Muscle of leg (tissue), 11 donors: Measurements from ENCODE around the gene ZFYVE21. TPM values are rescaled to one million over a fixed set of nuclear protein-coding genes. Genes with fewer than 3 reads are reported as not detected.

ENCODE experiments used
- DNase-seq: peaks from one replicate; pipeline ENCODE4 v3.0.0; 2013
- H3K27ac ChIP-seq: one replicate; pipeline ENCODE4 v1.5.1; 2013; ENCODE audit warnings: mild to moderate bottlenecking, low read length, control low read depth
- H3K27me3 ChIP-seq: one replicate; pipeline ENCODE4 v1.6.1; 2013; ENCODE audit warnings: low read length; ENCODE audit not compliant: control insufficient read depth, insufficient read depth
- H3K36me3 ChIP-seq: one replicate; pipeline ENCODE4 v1.6.1; 2013; ENCODE audit warnings: low read length; ENCODE audit not compliant: control insufficient read depth, insufficient read depth
- H3K4me1 ChIP-seq: one replicate; pipeline ENCODE4 v1.6.1; 2013; ENCODE audit warnings: low read length; ENCODE audit not compliant: control insufficient read depth, insufficient read depth
- H3K4me3 ChIP-seq: one replicate; pipeline ENCODE4 v1.5.1; 2013; ENCODE audit warnings: low read length, control low read depth
- H3K9me3 ChIP-seq: replicated peaks from 2 replicates; pipeline ENCODE4 v1.6.1; 2013; ENCODE audit warnings: low read depth, low read length; ENCODE audit not compliant: control insufficient read depth
- WGBS: methylation state at CpG from one replicate; pipeline ENCODE4 v1.1.5; 2013; ENCODE audit warnings: missing lambda C conversion rate; ENCODE audit not compliant: insufficient coverage; 5-methylcytosine and 5-hydroxymethylcytosine counted together
- polyA plus RNA-seq, 8 donors: library from polyadenylated mRNA; unstranded; fragments of 120-200 nt; gene quantifications; one replicate each; pipeline versions ENCODE4 v1.2.1 to v1.2.3, GENCODE V29; 2013; ENCODE audit warnings: inconsistent platforms in 1 of 8, low replicate concordance in 1 of 8; ENCODE audit not compliant: insufficient read length in 8 of 8, insufficient read depth in 1 of 8
- total RNA-seq: library from RNA; stranded (reverse); fragments of 120-200 nt; gene quantifications from one replicate; pipeline ENCODE4 v1.2.4, GENCODE V29; 2013

Gene ZFYVE21
- total and polyA plus RNA-seq, 9 donors: 33.6 to 46.4 (median 41.3) TPM

GRCh38 chr14:103744621-103745395 is 29.2 kb downstream of the ZFYVE21 start:
- H3K4me3 ChIP-seq: no peak overlapping the region
- H3K27me3 ChIP-seq: no peaks in the 10 kb centered on the region
- peaks cover 15% of the 10 kb centered on the region for H3K36me3 ChIP-seq
- peaks cover 3% of the 10 kb centered on the region for H3K4me1 ChIP-seq
- no peak for DNase-seq
- H3K27ac ChIP-seq: no peak overlapping the region
- no peaks in the 10 kb centered on the region for H3K9me3 ChIP-seq
- WGBS: 77% methylated on average over 12 of the region's 15 CpGs

- Histone ChIP-seq H3K4me1 (peaks cover 3% of the 10 kb centered on the region), H3K4me3 (no peak overlapping the region), H3K27ac (no peak overlapping the region), H3K9me3 (no peaks in the 10 kb centered on the region), H3K27me3 (no peaks in the 10 kb centered on the region), H3K36me3 (peaks cover 13% of the 10 kb centered on the region)
- WGBS: 94% methylated on average over 4 of the region's 5 CpGs
- DNase-seq: no peak
These were observed 29.8 kb downstream of the ZFYVE21 start for GRCh38 chr14:103745424-103745823.

GRCh38 chr14:103746701-103747100 is 31.1 kb downstream of the ZFYVE21 start:
- no peaks in the 10 kb centered on the region for H3K27me3 ChIP-seq
- WGBS: 87% methylated on average over 8 of the region's 10 CpGs
- H3K36me3 ChIP-seq: peaks cover 10% of the 10 kb centered on the region
- no peaks in the 10 kb centered on the region for H3K9me3 ChIP-seq
- DNase-seq: no peak
- no peak overlapping the region for H3K4me3 ChIP-seq
- H3K27ac ChIP-seq: no peak overlapping the region
- no peaks in the 10 kb centered on the region for H3K4me1 ChIP-seq

- H3K36me3 ChIP-seq: peaks cover 8% of the 10 kb centered on the region
- no peak overlapping the region for H3K27ac ChIP-seq
These were observed 32.9 kb downstream of the ZFYVE21 start for GRCh38 chr14:103748534-103748857.

GRCh38 chr14:103749452-103749851 is 33.8 kb downstream of the ZFYVE21 start:
- DNase-seq: no peak
- Histone ChIP-seq H3K4me1 (no peaks in the 10 kb centered on the region), H3K27me3 (no peaks in the 10 kb centered on the region), H3K4me3 (no peak overlapping the region), H3K27ac (no peak overlapping the region), H3K9me3 (no peaks in the 10 kb centered on the region), H3K36me3 (peaks cover 8% of the 10 kb centered on the region)
- 100% methylated on average over 2 of the region's 5 CpGs for WGBS

More at GRCh38 chr14:103748534-103748857, 32.9 kb downstream of the ZFYVE21 start:
- WGBS: 87% methylated on average over 4 of the region's 5 CpGs
- H3K9me3 ChIP-seq: no peaks in the 10 kb centered on the region
- no peak for DNase-seq
- no peaks in the 10 kb centered on the region for H3K4me1 ChIP-seq
- H3K4me3 ChIP-seq: no peak overlapping the region
- no peaks in the 10 kb centered on the region for H3K27me3 ChIP-seq

GRCh38 chr14:103749860-103750259 is 34.2 kb downstream of the ZFYVE21 start:
- Histone ChIP-seq H3K4me3 (no peak overlapping the region), H3K9me3 (no peaks in the 10 kb centered on the region), H3K27me3 (no peaks in the 10 kb centered on the region), H3K36me3 (peaks cover 4% of the 10 kb centered on the region), H3K4me1 (no peaks in the 10 kb centered on the region), H3K27ac (no peak overlapping the region)
- DNase-seq: no peak
- 100% methylated on average over 2 of the region's 5 CpGs for WGBS

- Histone ChIP-seq H3K27ac (no peak overlapping the region), H3K27me3 (no peaks in the 10 kb centered on the region), H3K4me3 (no peak overlapping the region), H3K4me1 (no peaks in the 10 kb centered on the region), H3K36me3 (no peaks in the 10 kb centered on the region), H3K9me3 (no peaks in the 10 kb centered on the region)
- 78% methylated on average over 8 of the region's 9 CpGs for WGBS
- DNase-seq: no peak
These were observed 38.2 kb downstream of the ZFYVE21 start for GRCh38 chr14:103753774-103754173.

- Histone ChIP-seq H3K9me3 (no peaks in the 10 kb centered on the region), H3K27me3 (no peaks in the 10 kb centered on the region), H3K36me3 (no peaks in the 10 kb centered on the region), H3K4me3 (no peak overlapping the region), H3K4me1 (no peaks in the 10 kb centered on the region), H3K27ac (no peak overlapping the region)
- DNase-seq: no peak
- WGBS: 92% methylated on average over 2 of the region's 6 CpGs
These were observed 39.5 kb downstream of the ZFYVE21 start for GRCh38 chr14:103755060-103755459.

GRCh38 chr14:103758059-103758776 is 42.6 kb downstream of the ZFYVE21 start:
- Histone ChIP-seq H3K27me3 (no peaks in the 10 kb centered on the region), H3K9me3 (no peaks in the 10 kb centered on the region), H3K4me1 (no peaks in the 10 kb centered on the region), H3K27ac (no peak overlapping the region), H3K4me3 (no peak overlapping the region), H3K36me3 (no peaks in the 10 kb centered on the region)
- no peak for DNase-seq
- 100% methylated on average over 1 of the region's 8 CpGs for WGBS

GRCh38 chr14:103762036-103762435 is 46.4 kb downstream of the ZFYVE21 start:
- no CpG with 5 or more reads among the region's 1 CpG for WGBS
- Histone ChIP-seq H3K27me3 (no peaks in the 10 kb centered on the region), H3K4me1 (no peaks in the 10 kb centered on the region), H3K4me3 (no peak overlapping the region), H3K9me3 (no peaks in the 10 kb centered on the region), H3K27ac (no peak overlapping the region), H3K36me3 (no peaks in the 10 kb centered on the region)
- DNase-seq: no peak
